Measurements from ENCODE around the gene OR2A5.
"Not testable (repeated sequence)": the region's sequence is repeated elsewhere in the genome, so short reads cannot be mapped to it uniquely, and the experiment has no call there.

The OR2A5 gene

GRCh38 chr7:144032985-144033709 lies 15.6 kb upstream of the OR2A5 start:
- Histone ChIP-seq H3K4me3 (ENCODE audit: low read length) (no peak overlapping the region), H3K4me1 (ENCODE audit: control insufficient read depth, insufficient read depth, low read length) (no peaks in the 10 kb centered on the region), H3K27ac (ENCODE audit: low read length) (no peak overlapping the region), H3K36me3 (ENCODE audit: control insufficient read depth, insufficient read depth, low read length) (no peaks in the 10 kb centered on the region), H3K27me3 (ENCODE audit: control insufficient read depth, insufficient read depth, low read length) (no peaks in the 10 kb centered on the region), H3K9me3 (ENCODE audit: control insufficient read depth, insufficient read depth, low read length) (no peaks in the 10 kb centered on the region)
- no peak for DNase-seq (ENCODE audit: low read depth, low spot score)
- no CpG with 5 or more reads among the region's 1 CpG for WGBS (ENCODE audit: insufficient coverage, insufficient read length)

GRCh38 chr7:144035385-144035784 lies 13.4 kb upstream of the OR2A5 start:
- Histone ChIP-seq H3K27ac (ENCODE audit: low read length) (no peak overlapping the region), H3K4me3 (ENCODE audit: low read length) (no peak overlapping the region), H3K4me1 (ENCODE audit: control insufficient read depth, insufficient read depth, low read length) (no peaks in the 10 kb centered on the region), H3K27me3 (ENCODE audit: control insufficient read depth, insufficient read depth, low read length) (no peaks in the 10 kb centered on the region), H3K36me3 (ENCODE audit: control insufficient read depth, insufficient read depth, low read length) (no peaks in the 10 kb centered on the region), H3K9me3 (ENCODE audit: control insufficient read depth, insufficient read depth, low read length) (no peaks in the 10 kb centered on the region)
- no peak for DNase-seq (ENCODE audit: low read depth, low spot score)

- Histone ChIP-seq H3K4me1 (ENCODE audit: control insufficient read depth, insufficient read depth, low read length) (no peaks in the 10 kb centered on the region), H3K36me3 (ENCODE audit: control insufficient read depth, insufficient read depth, low read length) (no peaks in the 10 kb centered on the region), H3K9me3 (ENCODE audit: control insufficient read depth, insufficient read depth, low read length) (no peaks in the 10 kb centered on the region), H3K27ac (ENCODE audit: low read length) (no peak overlapping the region), H3K27me3 (ENCODE audit: control insufficient read depth, insufficient read depth, low read length) (no peaks in the 10 kb centered on the region), H3K4me3 (ENCODE audit: low read length) (no peak overlapping the region)
- no CpG with 5 or more reads among the region's 1 CpG for WGBS (ENCODE audit: insufficient coverage, insufficient read length)
- DNase-seq (ENCODE audit: low read depth, low spot score) = no peak
Measured at GRCh38 chr7:144036302-144036885, 12.4 kb upstream of the OR2A5 start.

GRCh38 chr7:144037414-144038035 lies 11.2 kb upstream of the OR2A5 start:
- no CpG with 5 or more reads among the region's 1 CpG for WGBS (ENCODE audit: insufficient coverage, insufficient read length)
- no peaks in the 10 kb centered on the region for H3K9me3 ChIP-seq (ENCODE audit: control insufficient read depth, insufficient read depth, low read length)

GRCh38 chr7:144038887-144039286 lies 9.9 kb upstream of the OR2A5 start:
- Histone ChIP-seq H3K36me3 (ENCODE audit: control insufficient read depth, insufficient read depth, low read length) (no peaks in the 10 kb centered on the region), H3K4me3 (ENCODE audit: low read length) (no peak overlapping the region), H3K9me3 (ENCODE audit: control insufficient read depth, insufficient read depth, low read length) (no peaks in the 10 kb centered on the region), H3K27ac (ENCODE audit: low read length) (no peak overlapping the region), H3K4me1 (ENCODE audit: control insufficient read depth, insufficient read depth, low read length) (no peaks in the 10 kb centered on the region), H3K27me3 (ENCODE audit: control insufficient read depth, insufficient read depth, low read length) (no peaks in the 10 kb centered on the region)
- no CpG with 5 or more reads among the region's 4 CpGs for WGBS (ENCODE audit: insufficient coverage, insufficient read length)
- no peak for DNase-seq (ENCODE audit: low read depth, low spot score)

More at GRCh38 chr7:144037414-144038035, 11.2 kb upstream of the OR2A5 start:
- DNase-seq (ENCODE audit: low read depth, low spot score) = no peak
- Histone ChIP-seq H3K27ac (ENCODE audit: low read length) (no peak overlapping the region), H3K36me3 (ENCODE audit: control insufficient read depth, insufficient read depth, low read length) (no peaks in the 10 kb centered on the region), H3K4me3 (ENCODE audit: low read length) (no peak overlapping the region), H3K27me3 (ENCODE audit: control insufficient read depth, insufficient read depth, low read length) (no peaks in the 10 kb centered on the region), H3K4me1 (ENCODE audit: control insufficient read depth, insufficient read depth, low read length) (no peaks in the 10 kb centered on the region)

GRCh38 chr7:144049491-144049890 lies 743 bp downstream of the OR2A5 start:
- H3K4me3 ChIP-seq (ENCODE audit: low read length) = no peak overlapping the region
- no peak for DNase-seq (ENCODE audit: low read depth, low spot score)
- WGBS (ENCODE audit: insufficient coverage, insufficient read length) = no CpG with 5 or more reads among the region's 2 CpGs
- no peaks in the 10 kb centered on the region for H3K27me3 ChIP-seq (ENCODE audit: control insufficient read depth, insufficient read depth, low read length)
- H3K9me3 ChIP-seq (ENCODE audit: control insufficient read depth, insufficient read depth, low read length) = no peaks in the 10 kb centered on the region
- H3K36me3 ChIP-seq (ENCODE audit: control insufficient read depth, insufficient read depth, low read length) = no peaks in the 10 kb centered on the region
- no peak overlapping the region for H3K27ac ChIP-seq (ENCODE audit: low read length)
- H3K4me1 ChIP-seq (ENCODE audit: control insufficient read depth, insufficient read depth, low read length) = no peaks in the 10 kb centered on the region

GRCh38 chr7:144050093-144050492 lies 1.3 kb downstream of the OR2A5 start:
- DNase-seq (ENCODE audit: low read depth, low spot score) = no peak
- Histone ChIP-seq H3K4me3 (ENCODE audit: low read length) (no peak overlapping the region), H3K27me3 (ENCODE audit: control insufficient read depth, insufficient read depth, low read length) (no peaks in the 10 kb centered on the region), H3K27ac (ENCODE audit: low read length) (no peak overlapping the region), H3K4me1 (ENCODE audit: control insufficient read depth, insufficient read depth, low read length) (no peaks in the 10 kb centered on the region), H3K9me3 (ENCODE audit: control insufficient read depth, insufficient read depth, low read length) (no peaks in the 10 kb centered on the region), H3K36me3 (ENCODE audit: control insufficient read depth, insufficient read depth, low read length) (no peaks in the 10 kb centered on the region)
- WGBS (ENCODE audit: insufficient coverage, insufficient read length) = no CpG with 5 or more reads among the region's 3 CpGs

GRCh38 chr7:144050884-144051283 lies 2.1 kb downstream of the OR2A5 start:
- H3K36me3 ChIP-seq (ENCODE audit: control insufficient read depth, insufficient read depth, low read length); H3K4me3 ChIP-seq (ENCODE audit: low read length); H3K27ac ChIP-seq (ENCODE audit: low read length); H3K27me3 ChIP-seq (ENCODE audit: control insufficient read depth, insufficient read depth, low read length); DNase-seq (ENCODE audit: low read depth, low spot score); H3K4me1 ChIP-seq (ENCODE audit: control insufficient read depth, insufficient read depth, low read length); H3K9me3 ChIP-seq (ENCODE audit: control insufficient read depth, insufficient read depth, low read length): not testable (repeated sequence)
- no CpG with 5 or more reads among the region's 8 CpGs for WGBS (ENCODE audit: insufficient coverage, insufficient read length)

- Histone ChIP-seq H3K4me3 (ENCODE audit: low read length) (no peak overlapping the region), H3K9me3 (ENCODE audit: control insufficient read depth, insufficient read depth, low read length) (no peaks in the 10 kb centered on the region), H3K4me1 (ENCODE audit: control insufficient read depth, insufficient read depth, low read length) (no peaks in the 10 kb centered on the region), H3K36me3 (ENCODE audit: control insufficient read depth, insufficient read depth, low read length) (no peaks in the 10 kb centered on the region; the same call in 1 of the 2 replicates), H3K27ac (ENCODE audit: low read length) (no peak overlapping the region), H3K27me3 (ENCODE audit: control insufficient read depth, insufficient read depth, low read length) (no peaks in the 10 kb centered on the region)
- DNase-seq (ENCODE audit: low read depth, low spot score) = no peak
- WGBS (ENCODE audit: insufficient coverage, insufficient read length) = no CpG with 5 or more reads among the region's 3 CpGs
Measured at GRCh38 chr7:144057954-144058353, 9.2 kb downstream of the OR2A5 start.

GRCh38 chr7:144063710-144064109 lies 15.0 kb downstream of the OR2A5 start:
- H3K27ac ChIP-seq (ENCODE audit: low read length) = no peak overlapping the region
- no peaks in the 10 kb centered on the region for H3K9me3 ChIP-seq (ENCODE audit: control insufficient read depth, insufficient read depth, low read length)
- peak; percentile 31 for DNase-seq (ENCODE audit: low read depth, low spot score)
- H3K4me1 ChIP-seq (ENCODE audit: control insufficient read depth, insufficient read depth, low read length) = no peaks in the 10 kb centered on the region
- WGBS (ENCODE audit: insufficient coverage, insufficient read length) = no CpG with 5 or more reads among the region's 3 CpGs
- no peak overlapping the region for H3K4me3 ChIP-seq (ENCODE audit: low read length)
- H3K36me3 ChIP-seq (ENCODE audit: control insufficient read depth, insufficient read depth, low read length) = no peaks in the 10 kb centered on the region; the same call in 1 of the 2 replicates
- H3K27me3 ChIP-seq (ENCODE audit: control insufficient read depth, insufficient read depth, low read length) = no peaks in the 10 kb centered on the region
